HG03460 (cell line): ENCODE measurements around the gene BRAF.
"Not testable (repeated sequence)": the region's sequence is repeated elsewhere in the genome, so short reads cannot be mapped to it uniquely, and the experiment has no call there.

ENCODE experiments used
- ATAC-seq: cut with Tn5 transposase; IDR thresholded peaks from one replicate; pipeline ENCODE4 v1.9.1; 2021; ENCODE audit not compliant: unreplicated experiment

The BRAF gene

GRCh38 chr7:140920745-140921144, 4.0 kb downstream of the BRAF start:
- no peak for ATAC-seq

- ATAC-seq, result no peak
Observed at GRCh38 chr7:140918236-140918635, 6.5 kb downstream of the BRAF start.

- no peak for ATAC-seq
Observed at GRCh38 chr7:140917258-140917657, 7.5 kb downstream of the BRAF start.

GRCh38 chr7:140915935-140916555, 8.7 kb downstream of the BRAF start:
- no peak for ATAC-seq

- ATAC-seq, result no peak
Observed at GRCh38 chr7:140914083-140914482, 10.6 kb downstream of the BRAF start.

GRCh38 chr7:140913596-140913928, 11.2 kb downstream of the BRAF start:
- ATAC-seq, result not testable (repeated sequence)

- ATAC-seq, result no peak
Observed at GRCh38 chr7:140911746-140912145, 13.0 kb downstream of the BRAF start.

GRCh38 chr7:140909476-140910161, 15.1 kb downstream of the BRAF start:
- no peak for ATAC-seq

- ATAC-seq, result no peak
Observed at GRCh38 chr7:140908361-140908760, 16.4 kb downstream of the BRAF start.

GRCh38 chr7:140903741-140904480, 20.8 kb downstream of the BRAF start:
- no peak for ATAC-seq

- peak; percentile 74 for ATAC-seq
Observed at GRCh38 chr7:140902303-140902953, 22.3 kb downstream of the BRAF start.

GRCh38 chr7:140901941-140902302, 22.8 kb downstream of the BRAF start:
- ATAC-seq, result no peak

GRCh38 chr7:140899883-140900282, 24.8 kb downstream of the BRAF start:
- ATAC-seq, result no peak

- ATAC-seq, result no peak
Observed at GRCh38 chr7:140898786-140899536, 25.8 kb downstream of the BRAF start.

GRCh38 chr7:140896996-140897395, 27.7 kb downstream of the BRAF start:
- ATAC-seq, result no peak

- ATAC-seq, result peak; percentile 58
Observed at GRCh38 chr7:140889645-140890044, 35.1 kb downstream of the BRAF start.

GRCh38 chr7:140889150-140889549, 35.6 kb downstream of the BRAF start:
- no peak for ATAC-seq

- ATAC-seq, result no peak
Observed at GRCh38 chr7:140888087-140888486, 36.6 kb downstream of the BRAF start.

- no peak for ATAC-seq
Observed at GRCh38 chr7:140885735-140886334, 38.9 kb downstream of the BRAF start.

- ATAC-seq, result no peak
Observed at GRCh38 chr7:140883378-140883777, 41.4 kb downstream of the BRAF start.

GRCh38 chr7:140882834-140883233, 41.9 kb downstream of the BRAF start:
- ATAC-seq, result not testable (repeated sequence)
